ENCODE data around the gene CGB1. TPM values are rescaled to one million over a fixed set of nuclear protein-coding genes. Genes with fewer than 3 reads are reported as not detected.

The CGB1 gene
- polyA plus RNA-seq, 1 of the 3 experiments (the other 2 are of a cell fraction), result not detected

DNA sequence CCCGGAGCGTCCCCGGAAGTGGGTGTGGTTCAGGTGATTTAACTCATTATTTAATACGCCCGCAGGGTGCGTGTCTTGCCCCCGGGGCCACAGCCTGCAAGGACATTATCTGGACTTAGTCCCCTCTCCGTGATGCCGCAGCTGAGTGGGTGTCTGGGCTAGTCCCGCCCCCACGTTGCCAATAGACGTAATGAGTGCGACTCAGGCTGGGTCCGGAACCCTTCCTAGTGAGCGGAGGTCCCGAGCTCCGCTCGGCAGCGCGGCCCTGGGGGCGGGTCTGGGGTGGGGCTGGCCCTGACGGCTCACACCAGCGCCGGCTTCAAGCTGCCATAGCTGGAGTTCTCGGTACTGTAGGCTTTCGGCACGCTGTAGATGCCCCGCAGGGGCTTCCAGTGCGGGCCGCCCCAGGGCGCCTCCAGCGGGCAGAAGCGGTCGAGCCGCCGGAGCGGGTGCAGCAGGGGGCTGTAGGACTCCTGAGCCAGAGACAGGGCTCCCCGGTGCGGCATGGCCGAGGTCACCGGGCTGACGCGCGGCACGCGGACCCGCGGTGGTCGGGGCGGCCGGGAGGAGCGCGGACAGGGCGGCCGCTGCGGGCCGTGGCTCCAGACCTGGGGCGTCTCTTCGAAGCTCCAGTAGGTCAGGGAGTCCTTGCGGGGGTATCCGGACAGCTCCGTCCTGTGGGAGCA lies 18.9 kb downstream of the CGB1 start (continued):
- TF ChIP-seq RXRA (IDR thresholded peaks at IDR 0.05; ENCODE audit: borderline replicate concordance, low read depth), result no peak
- no peak for TF ChIP-seq ELF1 (IDR thresholded peaks at IDR 0.05)
- TF ChIP-seq, protein P1, sequence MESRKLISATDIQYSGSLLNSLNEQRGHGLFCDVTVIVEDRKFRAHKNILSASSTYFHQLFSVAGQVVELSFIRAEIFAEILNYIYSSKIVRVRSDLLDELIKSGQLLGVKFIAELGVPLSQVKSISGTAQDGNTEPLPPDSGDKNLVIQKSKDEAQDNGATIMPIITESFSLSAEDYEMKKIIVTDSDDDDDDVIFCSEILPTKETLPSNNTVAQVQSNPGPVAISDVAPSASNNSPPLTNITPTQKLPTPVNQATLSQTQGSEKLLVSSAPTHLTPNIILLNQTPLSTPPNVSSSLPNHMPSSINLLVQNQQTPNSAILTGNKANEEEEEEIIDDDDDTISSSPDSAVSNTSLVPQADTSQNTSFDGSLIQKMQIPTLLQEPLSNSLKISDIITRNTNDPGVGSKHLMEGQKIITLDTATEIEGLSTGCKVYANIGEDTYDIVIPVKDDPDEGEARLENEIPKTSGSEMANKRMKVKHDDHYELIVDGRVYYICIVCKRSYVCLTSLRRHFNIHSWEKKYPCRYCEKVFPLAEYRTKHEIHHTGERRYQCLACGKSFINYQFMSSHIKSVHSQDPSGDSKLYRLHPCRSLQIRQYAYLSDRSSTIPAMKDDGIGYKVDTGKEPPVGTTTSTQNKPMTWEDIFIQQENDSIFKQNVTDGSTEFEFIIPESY (IDR thresholded peaks at IDR 0.05; ENCODE audit: borderline replicate concordance, low read depth), result no peak
- no peak for TF ChIP-seq NRF1 (IDR thresholded peaks at IDR 0.05; ENCODE audit: low read depth, low read length)
- TF ChIP-seq, protein P2, sequence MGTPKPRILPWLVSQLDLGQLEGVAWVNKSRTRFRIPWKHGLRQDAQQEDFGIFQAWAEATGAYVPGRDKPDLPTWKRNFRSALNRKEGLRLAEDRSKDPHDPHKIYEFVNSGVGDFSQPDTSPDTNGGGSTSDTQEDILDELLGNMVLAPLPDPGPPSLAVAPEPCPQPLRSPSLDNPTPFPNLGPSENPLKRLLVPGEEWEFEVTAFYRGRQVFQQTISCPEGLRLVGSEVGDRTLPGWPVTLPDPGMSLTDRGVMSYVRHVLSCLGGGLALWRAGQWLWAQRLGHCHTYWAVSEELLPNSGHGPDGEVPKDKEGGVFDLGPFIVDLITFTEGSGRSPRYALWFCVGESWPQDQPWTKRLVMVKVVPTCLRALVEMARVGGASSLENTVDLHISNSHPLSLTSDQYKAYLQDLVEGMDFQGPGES (IDR thresholded peaks at IDR 0.05; ENCODE audit: low read depth, low read length), result no peak
- TF ChIP-seq, protein P3, sequence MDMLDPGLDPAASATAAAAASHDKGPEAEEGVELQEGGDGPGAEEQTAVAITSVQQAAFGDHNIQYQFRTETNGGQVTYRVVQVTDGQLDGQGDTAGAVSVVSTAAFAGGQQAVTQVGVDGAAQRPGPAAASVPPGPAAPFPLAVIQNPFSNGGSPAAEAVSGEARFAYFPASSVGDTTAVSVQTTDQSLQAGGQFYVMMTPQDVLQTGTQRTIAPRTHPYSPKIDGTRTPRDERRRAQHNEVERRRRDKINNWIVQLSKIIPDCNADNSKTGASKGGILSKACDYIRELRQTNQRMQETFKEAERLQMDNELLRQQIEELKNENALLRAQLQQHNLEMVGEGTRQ (IDR thresholded peaks at IDR 0.05; ENCODE audit: borderline replicate concordance, low read depth, low read length), result no peak

DNA sequence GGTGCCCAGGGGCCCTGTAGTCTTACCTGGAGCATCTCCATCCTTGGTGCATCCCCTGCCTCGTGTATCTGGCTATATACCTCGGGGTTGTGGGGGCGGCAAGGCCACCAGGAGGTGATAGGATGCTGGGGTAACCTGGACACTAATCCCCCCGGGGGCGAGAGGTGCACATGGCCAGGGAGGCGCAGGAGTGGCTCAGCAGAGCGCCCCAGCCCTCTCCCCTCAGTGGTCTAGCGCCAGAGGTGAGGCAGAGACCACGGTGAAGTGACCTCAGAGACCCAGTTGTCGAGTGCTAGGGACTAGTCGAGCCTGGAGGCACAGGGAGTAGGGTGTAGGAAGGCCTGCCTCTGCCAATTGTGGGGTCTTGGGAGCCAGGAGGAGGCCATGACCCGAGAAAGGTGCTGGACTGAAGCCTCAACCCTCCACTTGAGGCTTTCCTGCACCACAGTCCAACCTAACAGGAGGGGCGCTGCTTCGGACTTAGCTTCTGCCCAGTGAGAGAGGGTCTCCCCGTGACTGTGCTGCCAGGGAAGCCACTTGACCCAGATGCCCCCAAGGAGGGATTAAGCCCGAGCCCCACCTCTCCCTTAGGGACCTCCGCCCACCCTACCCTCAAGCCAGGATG lies 19.5 kb downstream of the CGB1 start, which contains the start of gene LHB:
LHB (minus strand) TSS at position 51 of the 625 bp plus-strand sequence; CDS start at position 41, 10 bp downstream.
- peaks cover 0 to 24% of the 10 kb centered on the region in 2 experiments for H3K36me3 ChIP-seq (replicated peaks in 1 of 2; ENCODE audit: control insufficient read depth in 1 of 2, insufficient read depth in 2 of 2, low read length in 1 of 2)
- H3K9me3 ChIP-seq, result no peaks in the 10 kb centered on the region
- H3F3A ChIP-seq (replicated peaks; ENCODE audit: insufficient read depth), result peaks cover 24% of the 10 kb centered on the region
- 89% methylated on average over 9 of the region's 17 CpGs for WGBS (ENCODE audit: low lambda C conversion rate)
- H3K4me3 ChIP-seq (ENCODE audit: low read depth in 2 of 2, low read length in 1 of 2), result peak within 1 kb of the TSS; percentile 46 to 60
- peak within 1 kb of the TSS; percentile 18; the same call in 1 of the 2 replicates for H3K9ac ChIP-seq
- peaks cover 0 to 35% of the 10 kb centered on the region in 2 experiments; a peak in 1 of 4 replicates for H3K4me1 ChIP-seq (ENCODE audit: control insufficient read depth in 1 of 2, insufficient read depth in 2 of 2, low read depth in 1 of 2, low read length in 1 of 2)
- H3K79me2 ChIP-seq (ENCODE audit: insufficient read depth), result no peaks in the 10 kb centered on the region
- DNase-seq, result peak; percentile 42
- no peaks in the 10 kb centered on the region for H3K9me2 ChIP-seq
- no peaks in the 10 kb centered on the region for H4K20me1 ChIP-seq (ENCODE audit: insufficient read depth)
- CTCF ChIA-PET, result interaction anchor here (0.9 to 3.3 kb wide), 9 partner anchors 8 to 57 kb away, joined by 3 to 17 read pairs (median 5); partner anchors contain the start of genes GYS1 and RUVBL2
- no peak within 1 kb of the TSS for H3K27ac ChIP-seq (ENCODE audit: low read depth in 2 of 2, low read length in 1 of 2)
- no peaks in the 10 kb centered on the region for H3K27me3 ChIP-seq (ENCODE audit: insufficient read depth)
- peak within 1 kb of the TSS; percentile 79 for H3K4me2 ChIP-seq
- H2AFZ ChIP-seq (ENCODE audit: low read depth), result no peak within 1 kb of the TSS
- POLR2A ChIA-PET, result interaction anchor here (1.5 kb wide), 1 partner anchor 8 kb away, joined by 7 read pairs; no protein-coding TSS in a partner anchor
- no peak for TF ChIP-seq GABPA (IDR thresholded peaks at IDR 0.05; ENCODE audit: low read depth)
- TF ChIP-seq, protein P1 (IDR thresholded peaks at IDR 0.05; ENCODE audit: borderline replicate concordance, low read depth), result no peak
- no peak for TF ChIP-seq EP300 (IDR thresholded peaks at IDR 0.05; ENCODE audit: borderline replicate concordance in 1 of 2, low read depth in 1 of 2, low read length in 1 of 2)
- no peak for TF ChIP-seq POLR2AphosphoS5 (IDR thresholded peaks at IDR 0.05; ENCODE audit: low read depth, low read length)
- TF ChIP-seq SIN3A (IDR thresholded peaks at IDR 0.05; ENCODE audit: borderline replicate concordance, low read depth, low read length), result no peak
- no peak for TF ChIP-seq FOXJ3 (CRISPR knock-in tag; IDR thresholded peaks at IDR 0.05)
- no peak for TF ChIP-seq TAF1 (IDR thresholded peaks at IDR 0.05; ENCODE audit: borderline replicate concordance, low read depth, low read length)
- no peak for TF ChIP-seq TCF12 (IDR thresholded peaks at IDR 0.05)
- TF ChIP-seq EZH2phosphoT487 (IDR thresholded peaks at IDR 0.05; ENCODE audit: borderline replicate concordance, low read depth), result no peak
- no peak for TF ChIP-seq TEAD4 (IDR thresholded peaks at IDR 0.05; ENCODE audit: borderline replicate concordance, insufficient read depth)

Measured in SK-N-SH (cell line).